ENCODE results near the gene ROR1.

ROR1 gene

GRCh38 chr1:63982201-63982600, 208.4 kb downstream of the ROR1 start:
- no peak for DNase-seq

DNA sequence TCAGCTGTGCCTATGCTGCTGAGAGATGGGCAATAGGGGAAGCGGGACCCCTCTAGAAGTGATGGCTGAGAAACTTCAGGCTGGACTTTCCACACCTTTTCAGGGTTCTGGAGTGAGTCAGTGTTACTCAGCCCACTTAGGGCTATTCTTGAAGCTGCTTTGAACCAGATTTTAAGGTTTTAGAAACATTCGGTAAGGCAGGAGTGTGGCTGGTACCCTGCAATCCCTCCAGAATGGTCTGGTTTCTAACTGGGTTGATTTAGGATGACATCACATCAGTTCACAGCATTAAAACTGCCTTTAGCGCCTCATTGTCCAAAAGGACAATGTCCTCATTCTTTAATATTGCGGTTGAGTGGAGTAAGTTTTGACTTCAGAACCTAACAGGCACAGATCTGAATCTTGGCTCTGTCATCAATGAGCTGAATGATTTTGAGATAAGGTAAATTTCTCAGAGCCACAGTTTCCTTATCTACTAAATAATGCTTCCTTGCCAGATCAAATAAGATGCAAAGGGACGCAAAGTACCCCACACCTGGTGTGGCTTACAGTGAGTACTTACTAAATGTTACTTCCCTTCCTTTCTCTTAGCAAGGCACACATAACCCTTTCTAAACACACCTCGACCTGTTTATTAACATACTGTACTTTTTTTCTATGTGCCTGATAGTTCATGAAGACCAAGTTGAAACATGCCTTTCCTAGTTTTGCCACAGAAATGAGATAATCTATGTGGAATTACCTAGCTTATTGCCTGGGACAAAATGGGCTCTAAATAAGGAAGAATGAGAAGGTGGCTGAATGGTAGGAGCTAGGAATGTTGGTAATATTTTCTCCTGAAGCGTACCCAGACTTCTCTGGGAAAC, 209.8 kb downstream of the ROR1 start:
- DNase-seq = no peak

DNA sequence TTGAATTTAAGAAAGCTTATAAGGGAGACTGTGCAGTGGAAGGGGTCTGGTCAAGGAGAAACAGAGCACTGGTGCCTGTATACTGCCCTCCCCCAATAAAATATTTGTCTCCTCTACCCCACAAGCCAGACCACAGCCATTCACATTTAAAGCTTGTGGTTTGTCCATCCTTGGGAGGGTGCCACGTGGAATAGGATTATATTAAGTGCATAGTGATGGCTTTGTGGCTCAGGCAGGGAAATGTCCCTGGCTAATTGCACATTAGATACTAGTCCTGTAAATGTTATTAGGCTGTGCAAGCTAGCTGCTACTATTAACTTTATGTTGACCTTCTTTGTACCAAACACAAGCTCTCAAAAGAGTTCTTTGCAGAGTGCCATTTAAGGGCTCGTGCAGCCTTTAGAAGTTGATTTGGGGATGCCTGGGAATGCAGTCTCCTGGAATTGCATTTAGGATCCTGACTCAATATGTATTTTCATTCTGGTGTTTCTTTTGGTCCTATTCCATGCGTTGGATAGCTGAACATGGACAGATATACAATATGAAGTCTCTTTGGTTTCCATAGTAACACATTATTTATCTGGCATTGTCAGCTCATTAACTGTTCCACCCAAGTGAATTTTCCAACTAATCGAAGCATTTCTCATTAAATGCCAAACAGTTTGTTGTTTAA, 210.6 kb downstream of the ROR1 start:
- DNase-seq = no peak

DNA sequence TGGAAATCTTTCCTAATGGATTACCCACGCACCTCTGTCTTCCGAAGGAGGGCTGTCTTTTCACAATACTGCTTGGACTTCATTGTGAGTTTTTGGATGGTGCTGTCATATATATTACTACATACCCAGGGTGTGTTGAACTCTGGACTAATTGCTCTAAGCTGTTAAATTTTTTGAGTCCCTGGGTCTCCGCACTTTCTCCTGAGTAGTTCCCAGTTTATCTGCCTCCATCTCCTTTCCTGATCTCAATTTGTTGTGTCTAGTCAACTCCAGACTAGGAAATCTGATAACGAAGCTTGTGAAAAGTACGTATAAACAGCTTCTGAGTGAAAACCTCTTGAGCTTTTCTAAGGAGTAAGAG, 211.1 kb downstream of the ROR1 start:
- no peak for DNase-seq

DNA sequence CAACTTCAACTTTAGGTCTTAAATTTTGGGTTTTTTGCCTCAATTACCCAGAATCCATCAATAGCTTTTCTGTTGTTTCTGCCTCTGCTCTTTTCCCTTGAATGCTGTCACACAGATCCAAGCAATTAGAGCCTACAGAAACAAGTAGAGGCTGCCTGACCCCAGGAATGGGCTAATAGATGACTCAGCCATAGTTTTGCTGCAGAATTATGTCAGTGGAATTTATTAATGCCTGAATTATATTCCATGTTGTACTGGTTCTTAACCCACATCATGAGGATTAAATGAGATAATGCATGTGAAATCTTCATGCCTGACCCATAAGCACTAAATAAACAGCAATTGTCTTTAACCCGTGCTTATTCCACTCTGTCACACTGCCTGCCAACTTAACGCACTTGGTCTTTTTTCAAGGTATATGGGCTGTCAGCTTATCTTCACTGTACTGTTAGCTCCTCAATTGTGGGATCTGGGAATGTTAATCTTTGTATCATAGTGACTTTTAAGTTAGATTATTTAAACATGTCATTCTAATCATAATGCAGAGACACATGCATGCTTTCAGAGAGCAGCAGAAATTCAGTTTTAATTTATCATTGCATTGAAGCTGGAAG, 213.3 kb downstream of the ROR1 start:
- DNase-seq = no peak

- DNase-seq = no peak
Observed at GRCh38 chr1:63987628-63988024, 213.8 kb downstream of the ROR1 start.

DNA sequence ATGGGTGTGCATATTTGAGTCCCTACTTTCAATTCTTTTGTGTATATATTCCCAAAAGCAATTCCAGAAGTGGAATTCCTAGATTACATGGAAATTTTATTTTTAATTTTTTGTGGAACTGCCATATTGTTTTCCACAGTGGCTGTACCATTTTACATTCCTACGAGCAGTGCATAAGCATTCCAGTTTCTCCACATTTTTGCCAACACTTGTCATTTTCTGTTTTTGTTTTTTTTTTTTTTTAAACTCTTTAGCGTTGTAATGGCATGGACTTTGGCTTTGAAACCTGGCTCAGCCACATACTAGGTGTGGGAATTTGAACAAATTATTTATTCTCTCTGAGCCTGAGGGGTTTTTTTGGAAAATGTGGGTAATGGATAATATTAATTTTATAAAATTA, 215.1 kb downstream of the ROR1 start:
- no peak for DNase-seq

- DNase-seq = no peak
Observed at GRCh38 chr1:63991685-63992084, 217.9 kb downstream of the ROR1 start.

- DNase-seq = no peak
Observed at GRCh38 chr1:64000021-64000420, 226.2 kb downstream of the ROR1 start.

GRCh38 chr1:64001038-64001437, 227.2 kb downstream of the ROR1 start:
- DNase-seq = no peak

DNA sequence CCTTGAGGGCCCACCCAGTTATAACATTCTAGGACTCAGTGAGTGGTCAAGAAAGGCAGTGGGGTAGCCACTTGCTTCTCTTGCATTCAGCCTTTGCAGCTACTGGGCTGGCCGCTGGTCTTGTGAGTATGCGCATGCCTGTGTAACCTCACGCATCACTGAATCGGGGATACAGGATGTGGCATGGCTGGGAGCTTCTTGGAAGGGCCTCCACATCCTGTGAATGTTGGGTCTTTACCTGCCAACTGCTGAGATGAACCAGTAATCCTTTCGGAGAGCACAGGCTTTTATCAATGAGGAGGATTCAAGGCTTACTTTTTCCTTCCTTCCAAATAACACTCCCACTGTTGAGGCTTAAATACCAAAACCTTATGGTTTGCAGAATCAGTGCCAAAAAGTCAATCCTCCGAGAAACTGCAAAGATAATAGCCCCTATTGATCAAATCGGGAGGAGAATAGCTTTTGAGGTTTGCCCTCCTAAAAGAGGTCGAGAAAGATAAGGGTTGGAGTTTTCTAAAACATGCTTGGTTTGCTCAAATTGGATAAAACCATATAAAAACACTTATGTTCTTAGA, 230.7 kb downstream of the ROR1 start:
- DNase-seq = no peak

DNA sequence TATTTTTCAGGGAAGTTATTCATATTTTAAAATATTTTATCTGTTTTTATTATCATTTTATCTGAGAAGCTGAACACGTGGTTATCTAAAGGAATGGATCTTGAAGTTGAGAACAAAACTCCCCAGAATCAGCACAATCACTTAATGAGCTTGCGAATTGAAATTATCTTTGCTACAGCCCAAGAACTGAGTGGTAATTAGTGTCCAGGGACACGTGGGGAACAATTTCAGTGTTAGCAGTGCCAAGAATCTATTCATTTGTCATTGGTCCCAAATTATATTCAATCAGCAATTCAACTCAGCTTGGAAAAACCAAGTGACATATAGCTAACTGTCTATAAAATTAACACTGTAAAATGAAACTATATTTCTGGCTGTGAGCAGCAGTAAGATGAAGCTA, 232.0 kb downstream of the ROR1 start:
- DNase-seq = no peak

- DNase-seq = no peak
Observed at GRCh38 chr1:64006276-64007051, 232.6 kb downstream of the ROR1 start.

DNA sequence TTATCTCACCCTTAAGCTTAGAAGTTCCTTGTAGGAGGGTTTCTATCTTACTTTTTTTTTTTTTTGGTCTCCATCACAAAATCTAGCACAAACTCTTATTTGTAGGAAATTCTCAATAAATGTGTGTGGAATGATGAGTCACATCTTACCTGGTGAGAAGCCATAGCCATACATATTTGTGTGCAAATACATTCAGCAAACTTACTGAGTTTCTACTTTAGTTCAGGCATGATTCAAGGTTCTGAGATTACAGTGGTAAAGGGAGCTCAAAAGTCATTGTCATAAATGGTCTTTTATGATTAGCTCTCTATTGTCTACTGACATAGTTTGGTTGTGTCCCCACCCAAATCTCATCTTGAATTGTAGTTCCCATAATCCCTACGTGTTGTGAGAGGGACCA, 236.5 kb downstream of the ROR1 start:
- no peak for DNase-seq

- DNase-seq = no peak
Observed at GRCh38 chr1:64013395-64013794, 239.6 kb downstream of the ROR1 start.

- no peak for DNase-seq
Observed at GRCh38 chr1:64019818-64020217, 246.0 kb downstream of the ROR1 start.

GRCh38 chr1:64021066-64021465, 247.2 kb downstream of the ROR1 start:
- no peak for DNase-seq

GRCh38 chr1:64025051-64025450, 251.2 kb downstream of the ROR1 start:
- no peak for DNase-seq

DNA sequence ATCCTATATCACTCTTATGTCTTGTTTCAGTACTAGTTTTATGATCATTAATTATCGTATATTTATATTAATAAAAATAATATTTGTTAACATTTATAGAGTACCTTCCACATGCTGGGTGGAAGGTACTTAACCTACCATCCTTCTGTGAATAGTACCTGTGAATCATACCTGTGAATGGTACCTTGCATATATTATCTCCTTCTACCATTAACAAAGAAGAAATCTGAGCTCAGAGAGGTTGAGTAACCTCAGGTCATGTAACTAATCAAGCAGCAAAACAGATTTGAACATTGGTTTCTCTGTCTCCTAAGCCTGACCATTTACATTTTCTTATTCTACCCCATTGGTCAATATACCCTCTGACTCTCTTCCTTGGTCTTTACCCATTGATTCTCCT, 255.2 kb downstream of the ROR1 start:
- no peak for DNase-seq

GRCh38 chr1:64030411-64030810, 256.6 kb downstream of the ROR1 start:
- no peak for DNase-seq

DNA sequence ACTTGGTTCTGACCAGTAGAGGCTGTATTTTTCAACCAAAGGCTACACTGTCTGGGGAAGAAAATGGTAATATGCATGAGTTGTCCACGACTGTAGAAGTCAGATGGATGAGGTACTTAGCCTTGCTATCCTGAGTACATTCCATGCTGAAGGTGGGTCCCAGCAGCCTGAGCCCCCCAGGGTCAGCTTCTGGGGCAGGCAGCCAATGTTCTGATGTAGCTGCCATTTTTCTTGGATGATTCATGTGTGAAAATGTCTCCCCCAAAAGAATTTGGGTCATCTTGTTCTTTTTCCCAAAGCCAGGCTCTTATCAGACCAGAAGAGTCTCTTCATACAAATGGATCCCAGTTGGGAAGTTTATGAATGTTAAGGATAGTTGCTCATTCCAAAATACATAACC, 257.4 kb downstream of the ROR1 start:
- no peak for DNase-seq

- DNase-seq = no peak
Observed at GRCh38 chr1:64033667-64034220, 259.9 kb downstream of the ROR1 start.

- DNase-seq = no peak
Observed at GRCh38 chr1:64036549-64036948, 262.7 kb downstream of the ROR1 start.
